ENCODE measurements around the gene USP7.

DNA sequence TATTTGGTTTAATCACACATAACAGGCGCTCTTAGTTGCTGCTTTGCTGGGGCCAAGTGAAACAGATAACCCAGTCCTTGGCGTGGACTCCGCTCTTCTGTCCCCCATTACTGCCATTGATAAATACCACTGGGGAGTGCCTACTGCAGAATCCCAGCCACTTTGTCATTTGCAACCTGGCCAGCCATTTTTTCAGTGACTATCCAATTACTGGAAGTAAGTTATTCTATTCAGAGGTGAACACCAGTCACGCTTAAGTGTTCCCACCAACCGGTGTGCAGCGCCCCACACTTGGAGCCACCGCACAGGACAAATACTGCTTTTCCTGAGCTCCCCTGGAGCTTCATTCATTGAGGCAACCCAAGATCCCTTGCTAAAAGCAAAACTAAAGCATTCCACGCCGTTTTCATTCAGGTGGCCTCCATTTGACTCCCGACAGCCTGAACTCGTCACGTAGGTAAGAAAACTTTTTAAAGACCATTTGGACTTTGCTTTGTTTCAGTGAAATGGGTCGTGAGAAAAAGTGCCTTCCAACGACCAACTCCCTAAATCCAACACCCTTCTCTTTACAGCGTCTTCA, 1.8 kb downstream of the USP7 start:
- no peak for TF ChIP-seq GABPA (IDR thresholded peaks at IDR 0.05; ENCODE audit: low read depth)
- TF ChIP-seq, protein P1, sequence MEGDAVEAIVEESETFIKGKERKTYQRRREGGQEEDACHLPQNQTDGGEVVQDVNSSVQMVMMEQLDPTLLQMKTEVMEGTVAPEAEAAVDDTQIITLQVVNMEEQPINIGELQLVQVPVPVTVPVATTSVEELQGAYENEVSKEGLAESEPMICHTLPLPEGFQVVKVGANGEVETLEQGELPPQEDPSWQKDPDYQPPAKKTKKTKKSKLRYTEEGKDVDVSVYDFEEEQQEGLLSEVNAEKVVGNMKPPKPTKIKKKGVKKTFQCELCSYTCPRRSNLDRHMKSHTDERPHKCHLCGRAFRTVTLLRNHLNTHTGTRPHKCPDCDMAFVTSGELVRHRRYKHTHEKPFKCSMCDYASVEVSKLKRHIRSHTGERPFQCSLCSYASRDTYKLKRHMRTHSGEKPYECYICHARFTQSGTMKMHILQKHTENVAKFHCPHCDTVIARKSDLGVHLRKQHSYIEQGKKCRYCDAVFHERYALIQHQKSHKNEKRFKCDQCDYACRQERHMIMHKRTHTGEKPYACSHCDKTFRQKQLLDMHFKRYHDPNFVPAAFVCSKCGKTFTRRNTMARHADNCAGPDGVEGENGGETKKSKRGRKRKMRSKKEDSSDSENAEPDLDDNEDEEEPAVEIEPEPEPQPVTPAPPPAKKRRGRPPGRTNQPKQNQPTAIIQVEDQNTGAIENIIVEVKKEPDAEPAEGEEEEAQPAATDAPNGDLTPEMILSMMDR (IDR thresholded peaks at IDR 0.05 in 2 of 3, conservative IDR thresholded peaks at IDR 0.05 in 1 of 3; ENCODE audit: control insufficient read depth in 2 of 3, extremely low read depth in 1 of 3, insufficient read depth in 1 of 3, low read depth in 3 of 3, low read length in 3 of 3), result no peak
- no peak for TF ChIP-seq POLR2A (IDR thresholded peaks at IDR 0.05; ENCODE audit: low read depth, low read length)
- TF ChIP-seq EZH2 (IDR thresholded peaks at IDR 0.05; ENCODE audit: borderline replicate concordance, control insufficient read depth, low read depth, low read length), result no peak
- TF ChIP-seq, protein P2, sequence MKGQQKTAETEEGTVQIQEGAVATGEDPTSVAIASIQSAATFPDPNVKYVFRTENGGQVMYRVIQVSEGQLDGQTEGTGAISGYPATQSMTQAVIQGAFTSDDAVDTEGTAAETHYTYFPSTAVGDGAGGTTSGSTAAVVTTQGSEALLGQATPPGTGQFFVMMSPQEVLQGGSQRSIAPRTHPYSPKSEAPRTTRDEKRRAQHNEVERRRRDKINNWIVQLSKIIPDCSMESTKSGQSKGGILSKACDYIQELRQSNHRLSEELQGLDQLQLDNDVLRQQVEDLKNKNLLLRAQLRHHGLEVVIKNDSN (IDR thresholded peaks at IDR 0.05; ENCODE audit: borderline replicate concordance, extremely low read length, insufficient read depth, low read depth, low read length), result no peak

Measured in GM12878 (cell line).